ENCODE measurements around the gene BRMS1.

- TF ChIP-seq TEAD4 (IDR thresholded peaks at IDR 0.05) = no peak
- no peak for TF ChIP-seq USF1 (IDR thresholded peaks at IDR 0.05)
- TF ChIP-seq YY1 (IDR thresholded peaks at IDR 0.05; ENCODE audit: low read depth) = no peak
- no peak for TF ChIP-seq TCF12 (IDR thresholded peaks at IDR 0.05; ENCODE audit: low read depth)
- no peak for TF ChIP-seq ZBTB7A (IDR thresholded peaks at IDR 0.05; ENCODE audit: low read depth)
- TF ChIP-seq CEBPB (IDR thresholded peaks at IDR 0.05) = no peak
- no peak for TF ChIP-seq FOXM1 (IDR thresholded peaks at IDR 0.05; ENCODE audit: borderline replicate concordance, low read depth)
These were observed 14.0 kb downstream of the BRMS1 start for GRCh38 chr11:66330931-66331330.

Data from Ishikawa (cell line).